BE2C (cell line): ENCODE measurements around the gene CDK5RAP2.
"Not testable (repeated sequence)": the region's sequence is repeated elsewhere in the genome, so short reads cannot be mapped to it uniquely, and the experiment has no call there.

Experiments
- DNase-seq: peaks from one replicate; pipeline ENCODE4 v3.0.0-alpha.2; 2020
- H3K27me3 ChIP-seq: fragments of 250-450 bp; sonication (Bioruptor Pico); 2 replicates; pipeline ENCODE4 v1.5.1; 2020; ENCODE audit warnings: mild to moderate bottlenecking
- H3K36me3 ChIP-seq: fragments of 250-450 bp; sonication (Bioruptor Pico); 2 replicates; pipeline ENCODE4 v1.5.1; 2020; ENCODE audit warnings: mild to moderate bottlenecking
- H3K4me1 ChIP-seq: fragments of 250-450 bp; sonication (Bioruptor Pico); 2 replicates; pipeline ENCODE4 v1.5.1; 2020
- H3K4me3 ChIP-seq: 2 replicates; pipeline ENCODE4 v1.5.1; 2011; ENCODE audit warnings: low read depth, low read length
- H3K9me3 ChIP-seq: fragments of 250-450 bp; sonication (Bioruptor Pico); 2 replicates; pipeline ENCODE4 v1.5.1; 2020
- TF ChIP-seq, protein P1 (sequence below): IDR thresholded peaks from 2 replicates; pipeline ENCODE4 v1.5.1; 2012; ENCODE audit warnings: mild to moderate bottlenecking, low read depth, low read length

Gene CDK5RAP2

DNA sequence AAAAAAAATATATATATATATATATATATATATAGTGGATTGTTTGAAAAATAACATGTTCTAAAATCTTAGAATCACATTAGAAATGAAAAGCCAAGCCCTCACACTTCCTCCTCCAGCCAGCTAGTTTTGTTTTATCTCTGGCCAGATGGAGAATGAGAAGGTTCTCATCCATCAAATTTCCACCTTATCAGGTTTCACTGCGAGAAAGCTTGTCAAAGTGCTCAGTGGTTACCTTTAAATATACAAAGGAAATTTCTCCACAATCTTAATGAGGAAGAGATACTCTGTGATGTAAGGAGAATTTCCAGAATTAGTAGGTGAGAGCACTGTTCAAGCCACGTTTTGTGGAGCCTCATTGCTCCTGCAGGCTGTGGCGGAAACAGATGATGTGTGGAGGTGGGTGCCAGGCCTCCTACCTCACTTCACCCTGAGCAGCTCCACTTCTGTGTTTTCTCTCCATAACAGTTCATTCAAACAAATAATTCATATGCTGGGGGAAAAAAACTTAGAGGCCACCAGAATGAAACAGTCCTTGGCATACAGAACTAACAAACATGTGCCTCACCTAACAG lies 71.9 kb downstream of the CDK5RAP2 start:
- no peaks in the 10 kb centered on the region for H3K4me1 ChIP-seq
- H3K4me3 ChIP-seq = no peak overlapping the region
- DNase-seq = no peak
- peaks cover 44% of the 10 kb centered on the region for H3K36me3 ChIP-seq
- no peaks in the 10 kb centered on the region; the same call in 1 of the 2 replicates for H3K9me3 ChIP-seq
- TF ChIP-seq, protein P1, sequence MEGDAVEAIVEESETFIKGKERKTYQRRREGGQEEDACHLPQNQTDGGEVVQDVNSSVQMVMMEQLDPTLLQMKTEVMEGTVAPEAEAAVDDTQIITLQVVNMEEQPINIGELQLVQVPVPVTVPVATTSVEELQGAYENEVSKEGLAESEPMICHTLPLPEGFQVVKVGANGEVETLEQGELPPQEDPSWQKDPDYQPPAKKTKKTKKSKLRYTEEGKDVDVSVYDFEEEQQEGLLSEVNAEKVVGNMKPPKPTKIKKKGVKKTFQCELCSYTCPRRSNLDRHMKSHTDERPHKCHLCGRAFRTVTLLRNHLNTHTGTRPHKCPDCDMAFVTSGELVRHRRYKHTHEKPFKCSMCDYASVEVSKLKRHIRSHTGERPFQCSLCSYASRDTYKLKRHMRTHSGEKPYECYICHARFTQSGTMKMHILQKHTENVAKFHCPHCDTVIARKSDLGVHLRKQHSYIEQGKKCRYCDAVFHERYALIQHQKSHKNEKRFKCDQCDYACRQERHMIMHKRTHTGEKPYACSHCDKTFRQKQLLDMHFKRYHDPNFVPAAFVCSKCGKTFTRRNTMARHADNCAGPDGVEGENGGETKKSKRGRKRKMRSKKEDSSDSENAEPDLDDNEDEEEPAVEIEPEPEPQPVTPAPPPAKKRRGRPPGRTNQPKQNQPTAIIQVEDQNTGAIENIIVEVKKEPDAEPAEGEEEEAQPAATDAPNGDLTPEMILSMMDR = no peak
- no peaks in the 10 kb centered on the region for H3K27me3 ChIP-seq

DNA sequence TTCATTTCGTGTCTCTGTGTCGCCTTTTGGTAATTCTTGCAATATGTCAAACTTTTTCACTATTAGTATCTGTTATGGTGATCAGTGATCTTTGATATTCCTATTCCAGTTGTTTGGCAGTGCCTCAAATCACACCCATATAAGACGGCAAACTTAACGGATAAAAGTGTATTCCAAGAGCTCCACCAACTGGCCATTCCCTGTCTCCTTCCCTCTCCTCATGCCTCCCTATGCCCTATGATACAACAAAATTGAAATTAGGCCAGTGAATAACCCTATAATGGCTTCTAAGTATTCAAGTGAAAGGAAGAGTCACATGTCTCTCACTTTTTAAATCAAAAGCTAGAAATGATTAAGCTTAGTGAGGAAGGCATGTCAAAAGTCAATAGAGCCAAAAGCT lies 74.8 kb downstream of the CDK5RAP2 start:
- DNase-seq = no peak

DNA sequence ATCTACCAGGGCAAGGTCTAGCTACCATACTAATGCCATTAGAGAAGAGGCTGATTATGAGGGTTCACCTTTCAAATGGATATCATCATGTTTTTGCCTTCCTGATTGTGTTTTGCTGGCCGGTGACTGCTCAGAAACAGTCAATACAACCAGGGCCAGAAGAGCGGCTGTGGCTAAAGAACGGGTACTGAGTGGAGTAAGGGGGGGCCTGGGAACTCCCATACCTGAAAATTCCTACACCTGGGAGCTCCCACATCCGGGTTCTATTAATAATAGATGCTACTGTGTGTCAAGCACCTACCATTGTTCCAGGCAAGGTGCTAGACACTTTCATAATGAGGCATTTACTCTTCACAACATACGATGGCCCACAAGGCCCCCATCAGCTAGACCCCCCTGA lies 79.2 kb downstream of the CDK5RAP2 start:
- peaks cover 8% of the 10 kb centered on the region for H3K36me3 ChIP-seq
- H3K27me3 ChIP-seq = no peaks in the 10 kb centered on the region
- no peaks in the 10 kb centered on the region for H3K4me1 ChIP-seq
- TF ChIP-seq, protein P1 = no peak
- no peak for DNase-seq
- no peak overlapping the region for H3K4me3 ChIP-seq
- H3K9me3 ChIP-seq = no peaks in the 10 kb centered on the region

More for the DNA sequence above, 74.8 kb downstream of the CDK5RAP2 start:
- Histone ChIP-seq H3K4me3 (no peak overlapping the region), H3K27me3 (no peaks in the 10 kb centered on the region), H3K9me3 (no peaks in the 10 kb centered on the region; the same call in 1 of the 2 replicates), H3K4me1 (no peaks in the 10 kb centered on the region), H3K36me3 (peaks cover 33% of the 10 kb centered on the region)
- TF ChIP-seq, protein P1 = no peak

DNA sequence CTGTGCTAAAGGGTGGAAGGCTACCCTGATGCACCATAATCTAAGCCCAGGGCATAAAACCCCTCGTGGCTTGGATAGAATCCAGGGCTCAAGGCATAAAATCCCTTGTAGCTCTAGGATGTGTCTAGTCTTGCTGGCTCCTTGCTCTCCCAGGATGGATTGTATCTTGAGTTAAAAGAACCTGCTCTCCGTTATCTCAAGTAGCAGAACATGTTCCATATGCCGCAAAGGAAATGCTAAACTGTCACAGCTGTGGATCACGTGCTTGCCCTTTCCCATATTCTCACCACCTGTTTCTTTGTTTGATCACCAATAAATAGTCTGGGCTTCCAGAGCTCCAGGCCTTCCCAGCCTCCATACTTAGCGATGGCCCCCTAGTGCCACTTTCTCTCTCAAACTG lies 82.1 kb downstream of the CDK5RAP2 start:
- peaks cover 13% of the 10 kb centered on the region for H3K36me3 ChIP-seq
- H3K4me3 ChIP-seq, H3K4me1 ChIP-seq, DNase-seq, H3K27me3 ChIP-seq, H3K9me3 ChIP-seq: not testable (repeated sequence)

DNA sequence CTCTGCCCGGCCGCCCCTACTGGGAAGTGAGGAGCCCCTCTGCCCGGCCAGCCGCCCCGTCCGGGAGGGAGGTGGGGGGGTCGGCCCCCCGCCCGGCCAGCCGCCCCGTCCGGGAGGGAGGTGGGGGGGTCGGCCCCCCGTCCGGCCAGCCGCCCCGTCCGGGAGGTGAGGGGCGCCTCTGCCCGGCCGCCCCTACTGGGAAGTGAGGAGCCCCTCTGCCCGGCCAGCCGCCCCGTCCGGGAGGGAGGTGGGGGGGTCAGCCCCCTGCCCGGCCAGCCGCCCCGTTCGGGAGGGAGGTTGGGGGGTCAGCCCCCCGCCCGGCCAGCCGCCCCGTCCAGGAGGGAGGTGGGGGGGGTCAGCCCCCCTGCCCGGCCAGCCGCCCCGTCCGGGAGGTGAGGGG lies 83.5 kb downstream of the CDK5RAP2 start:
- H3K9me3 ChIP-seq, H3K4me1 ChIP-seq, H3K4me3 ChIP-seq, H3K27me3 ChIP-seq, DNase-seq: not testable (repeated sequence)
- H3K36me3 ChIP-seq = peaks cover 11% of the 10 kb centered on the region

DNA sequence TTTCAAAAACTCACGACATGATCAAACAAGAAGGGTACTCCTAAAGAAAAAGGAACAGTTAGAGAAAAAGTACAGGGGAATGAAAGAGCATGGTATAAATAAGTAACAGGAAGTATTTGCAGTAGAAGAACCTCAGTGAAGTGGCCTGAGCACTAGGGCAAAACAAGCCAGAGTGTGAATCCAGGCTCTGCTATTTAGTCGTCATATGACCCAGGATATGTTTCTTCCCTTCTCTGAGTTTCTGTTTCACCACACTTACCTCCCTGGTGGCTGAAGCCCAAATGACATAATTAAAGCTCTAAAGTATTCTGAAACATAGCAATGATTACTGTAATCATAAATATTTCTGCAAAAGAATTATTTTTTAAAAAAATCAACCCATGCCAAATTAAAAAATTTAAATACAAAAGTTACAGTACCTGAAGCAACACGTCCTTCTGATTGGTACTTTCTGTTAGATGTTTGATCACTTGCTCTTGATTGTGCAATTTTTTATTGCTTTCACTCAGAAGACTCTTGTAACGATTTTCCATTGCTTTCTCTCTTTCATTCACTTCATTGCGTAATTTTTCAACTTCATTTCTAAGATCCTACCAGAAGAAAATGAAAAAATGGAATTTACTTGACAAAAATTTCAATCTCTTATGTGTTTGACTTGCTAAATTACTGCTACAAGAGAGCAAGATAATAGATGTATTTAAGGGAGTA lies 88.9 kb downstream of the CDK5RAP2 start:
- no peaks in the 10 kb centered on the region for H3K4me1 ChIP-seq
- H3K36me3 ChIP-seq = peaks cover 46% of the 10 kb centered on the region
- no peak overlapping the region for H3K4me3 ChIP-seq
- no peak for DNase-seq
- no peaks in the 10 kb centered on the region for H3K9me3 ChIP-seq
- H3K27me3 ChIP-seq = no peaks in the 10 kb centered on the region
- TF ChIP-seq, protein P1 = no peak

DNA sequence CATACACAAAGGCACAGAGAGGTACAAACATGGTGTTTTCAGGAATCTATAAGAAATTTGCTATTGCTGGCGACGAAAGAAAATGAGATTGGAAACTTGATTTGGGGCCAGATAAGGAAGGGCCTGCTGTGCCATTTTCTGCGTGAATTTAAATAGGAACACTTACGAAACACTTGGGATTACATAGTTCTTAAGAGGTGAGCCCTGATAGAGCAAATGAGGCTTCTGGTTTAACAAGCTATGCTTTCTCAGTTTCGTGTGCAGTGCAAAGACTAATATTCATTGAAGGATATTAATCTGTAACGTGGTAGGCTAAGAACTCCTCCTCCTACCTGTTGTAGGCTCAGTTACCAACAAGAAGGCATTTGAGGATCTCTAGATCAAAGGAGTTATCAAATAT lies 93.1 kb downstream of the CDK5RAP2 start:
- no peak overlapping the region for H3K4me3 ChIP-seq
- DNase-seq = no peak
- peaks cover 50% of the 10 kb centered on the region for H3K36me3 ChIP-seq
- no peaks in the 10 kb centered on the region for H3K4me1 ChIP-seq
- no peaks in the 10 kb centered on the region for H3K9me3 ChIP-seq
- TF ChIP-seq, protein P1 = no peak
- H3K27me3 ChIP-seq = no peaks in the 10 kb centered on the region
